Activated naive CD8-positive, alpha-beta T cell treated with anti-CD3 and anti-CD28 coated beads for 36 hours (primary cell): ENCODE results near the gene TNKS1BP1. TPM values are rescaled to one million over a fixed set of nuclear protein-coding genes. Genes with fewer than 3 reads are reported as not detected.
"Not testable (repeated sequence)": the region's sequence is repeated elsewhere in the genome, so short reads cannot be mapped to it uniquely, and the experiment has no call there.

Source experiments
- DNase-seq: peaks from one replicate; pipeline ENCODE4 v3.0.0; 2021
- H3K27ac Mint-ChIP-seq: one replicate; pipeline ENCODE4 v1.8.0; 2022; ENCODE audit warnings: mild to moderate bottlenecking, moderate library complexity, mixed read lengths
- H3K27me3 Mint-ChIP-seq: one replicate; pipeline ENCODE4 v1.8.0; 2022; ENCODE audit warnings: mild to moderate bottlenecking, mixed read lengths
- H3K36me3 Mint-ChIP-seq: one replicate; pipeline ENCODE4 v1.8.0; 2021; ENCODE audit warnings: mild to moderate bottlenecking, mixed read lengths
- H3K4me1 Mint-ChIP-seq: one replicate; pipeline ENCODE4 v1.8.0; 2021; ENCODE audit warnings: mixed read lengths
- H3K4me3 Mint-ChIP-seq: one replicate; pipeline ENCODE4 v1.8.0; 2022; ENCODE audit warnings: mild to moderate bottlenecking, moderate library complexity, mixed read lengths
- H3K9me3 Mint-ChIP-seq: one replicate; pipeline ENCODE4 v1.8.0; 2022; ENCODE audit warnings: mixed read lengths
- total RNA-seq, 2 experiments: library from RNA; stranded (reverse); gene quantifications; one replicate each; pipeline ENCODE4 v1.2.3, GENCODE V29; 2021

TNKS1BP1 gene
- total RNA-seq, 2 experiments from 2014 or later, result 20.8 to 22.1 TPM

GRCh38 chr11:57301711-57302423 lies 22.9 kb downstream of the TNKS1BP1 start:
- no peak overlapping the region for H3K4me3 Mint-ChIP-seq
- no peak for DNase-seq
- peaks cover 14% of the 10 kb centered on the region for H3K9me3 Mint-ChIP-seq
- no peaks in the 10 kb centered on the region for H3K4me1 Mint-ChIP-seq
- H3K27me3 Mint-ChIP-seq, result no peaks in the 10 kb centered on the region
- no peak overlapping the region for H3K27ac Mint-ChIP-seq
- peaks cover 49% of the 10 kb centered on the region for H3K36me3 Mint-ChIP-seq

- no peak overlapping the region for H3K4me3 Mint-ChIP-seq
- peaks cover 53% of the 10 kb centered on the region for H3K36me3 Mint-ChIP-seq
- H3K27me3 Mint-ChIP-seq, result no peaks in the 10 kb centered on the region
Measured at GRCh38 chr11:57300785-57301184, 24.0 kb downstream of the TNKS1BP1 start.

GRCh38 chr11:57299150-57299737 lies 25.5 kb downstream of the TNKS1BP1 start:
- Mint-ChIP-seq H3K27me3 (no peaks in the 10 kb centered on the region), H3K4me1 (no peaks in the 10 kb centered on the region), H3K27ac (no peak overlapping the region), H3K9me3 (peaks cover 15% of the 10 kb centered on the region), H3K36me3 (peaks cover 53% of the 10 kb centered on the region), H3K4me3 (no peak overlapping the region)
- no peak for DNase-seq

More at GRCh38 chr11:57300785-57301184, 24.0 kb downstream of the TNKS1BP1 start:
- Mint-ChIP-seq H3K27ac (no peak overlapping the region), H3K9me3 (peaks cover 15% of the 10 kb centered on the region), H3K4me1 (no peaks in the 10 kb centered on the region)
- DNase-seq, result no peak

GRCh38 chr11:57297221-57297620 lies 27.5 kb downstream of the TNKS1BP1 start:
- H3K4me1 Mint-ChIP-seq, result no peaks in the 10 kb centered on the region
- DNase-seq, result no peak
- no peak overlapping the region for H3K4me3 Mint-ChIP-seq
- no peak overlapping the region for H3K27ac Mint-ChIP-seq
- H3K36me3 Mint-ChIP-seq, result peaks cover 52% of the 10 kb centered on the region
- H3K9me3 Mint-ChIP-seq, result peaks cover 15% of the 10 kb centered on the region
- no peaks in the 10 kb centered on the region for H3K27me3 Mint-ChIP-seq

- not testable (repeated sequence) for H3K4me1 Mint-ChIP-seq, H3K4me3 Mint-ChIP-seq, H3K27me3 Mint-ChIP-seq, DNase-seq, H3K27ac Mint-ChIP-seq
- peaks cover 43% of the 10 kb centered on the region for H3K36me3 Mint-ChIP-seq
- peaks cover 15% of the 10 kb centered on the region for H3K9me3 Mint-ChIP-seq
Measured at GRCh38 chr11:57296205-57296604, 28.5 kb downstream of the TNKS1BP1 start.

- no peak for DNase-seq
- Mint-ChIP-seq H3K27ac (no peak overlapping the region), H3K4me3 (no peak overlapping the region), H3K4me1 (no peaks in the 10 kb centered on the region), H3K27me3 (peaks cover 8% of the 10 kb centered on the region), H3K36me3 (peaks cover 26% of the 10 kb centered on the region), H3K9me3 (peaks cover 12% of the 10 kb centered on the region)
Measured at GRCh38 chr11:57294225-57295131, 30.3 kb downstream of the TNKS1BP1 start.

- Mint-ChIP-seq H3K9me3 (no peaks in the 10 kb centered on the region), H3K36me3 (no peaks in the 10 kb centered on the region), H3K4me1 (no peaks in the 10 kb centered on the region), H3K27ac (no peak overlapping the region), H3K4me3 (no peak overlapping the region), H3K27me3 (peaks cover 8% of the 10 kb centered on the region)
- no peak for DNase-seq
Measured at GRCh38 chr11:57290288-57290687, 34.5 kb downstream of the TNKS1BP1 start.

- no peak for DNase-seq
- Mint-ChIP-seq H3K4me3 (no peak overlapping the region), H3K36me3 (no peaks in the 10 kb centered on the region), H3K27me3 (peaks cover 8% of the 10 kb centered on the region), H3K27ac (no peak overlapping the region), H3K9me3 (no peaks in the 10 kb centered on the region), H3K4me1 (no peaks in the 10 kb centered on the region)
Measured at GRCh38 chr11:57288771-57289579, 35.8 kb downstream of the TNKS1BP1 start.

GRCh38 chr11:57287884-57288283 lies 36.9 kb downstream of the TNKS1BP1 start:
- no peak overlapping the region for H3K4me3 Mint-ChIP-seq
- DNase-seq, result no peak
- no peaks in the 10 kb centered on the region for H3K9me3 Mint-ChIP-seq
- H3K27ac Mint-ChIP-seq, result no peak overlapping the region
- H3K4me1 Mint-ChIP-seq, result no peaks in the 10 kb centered on the region
- H3K27me3 Mint-ChIP-seq, result peaks cover 8% of the 10 kb centered on the region
- H3K36me3 Mint-ChIP-seq, result no peaks in the 10 kb centered on the region

- no peaks in the 10 kb centered on the region for H3K36me3 Mint-ChIP-seq
- H3K27me3 Mint-ChIP-seq, result no peaks in the 10 kb centered on the region
- H3K9me3 Mint-ChIP-seq, result no peaks in the 10 kb centered on the region
- H3K4me3 Mint-ChIP-seq, result no peak overlapping the region
- H3K27ac Mint-ChIP-seq, result no peak overlapping the region
- no peak for DNase-seq
- no peaks in the 10 kb centered on the region for H3K4me1 Mint-ChIP-seq
Measured at GRCh38 chr11:57283231-57283990, 41.3 kb downstream of the TNKS1BP1 start.

GRCh38 chr11:57281546-57281945 lies 43.2 kb downstream of the TNKS1BP1 start:
- not testable (repeated sequence) for H3K27ac Mint-ChIP-seq, H3K36me3 Mint-ChIP-seq, H3K9me3 Mint-ChIP-seq, H3K4me3 Mint-ChIP-seq, DNase-seq, H3K4me1 Mint-ChIP-seq
- peaks cover 11% of the 10 kb centered on the region for H3K27me3 Mint-ChIP-seq

- peaks cover 2% of the 10 kb centered on the region for H3K4me1 Mint-ChIP-seq
- H3K9me3 Mint-ChIP-seq, result no peaks in the 10 kb centered on the region
- peaks cover 19% of the 10 kb centered on the region for H3K27me3 Mint-ChIP-seq
- H3K36me3 Mint-ChIP-seq, result peaks cover 2% of the 10 kb centered on the region
- no peak for DNase-seq
- H3K4me3 Mint-ChIP-seq, result no peak overlapping the region
- H3K27ac Mint-ChIP-seq, result no peak overlapping the region
Measured at GRCh38 chr11:57279116-57279515, 45.6 kb downstream of the TNKS1BP1 start.

GRCh38 chr11:57278721-57279095 lies 46.0 kb downstream of the TNKS1BP1 start:
- Mint-ChIP-seq H3K27ac (no peak overlapping the region), H3K4me3 (no peak overlapping the region), H3K4me1 (peaks cover 2% of the 10 kb centered on the region)

More at GRCh38 chr11:57278721-57279095, 46.0 kb downstream of the TNKS1BP1 start:
- Mint-ChIP-seq H3K36me3 (peaks cover 2% of the 10 kb centered on the region), H3K27me3 (peaks cover 21% of the 10 kb centered on the region), H3K9me3 (no peaks in the 10 kb centered on the region)
- no peak for DNase-seq
